Stomach (tissue), 4 donors: ENCODE measurements around the gene LYRM2.

Experiments used
- EP300 ChIP-seq: sonication (generic); formaldehyde crosslinking; IDR thresholded peaks from one replicate; pipeline ENCODE4 v1.6.1; 2017; ENCODE audit warnings: antibody characterized with exemption
- POLR2A ChIP-seq, 4 donors: fragments of 450-650 bp; IDR thresholded peaks; one replicate each; pipeline ENCODE4 v1.6.1; 2016; ENCODE audit warnings: antibody characterized with exemption in 4 of 4, control low read depth in 2 of 4, mild to moderate bottlenecking in 1 of 4, moderate library complexity in 1 of 4
- POLR2AphosphoS5 ChIP-seq, 3 donors: sonication (generic); formaldehyde crosslinking; IDR thresholded peaks; one replicate each; pipeline ENCODE4 v1.6.1; 2016; ENCODE audit warnings: antibody characterized with exemption in 3 of 3
- TF ChIP-seq, protein P1 (sequence below), 7 experiments: fragments of 450-650 bp in 4 of 7; fragments of 200-600 bp in 3 of 7; sonication (generic) in 3 of 7; IDR thresholded peaks; one replicate each; pipeline ENCODE4 v1.5.1; 2016 to 2019; ENCODE audit warnings: antibody characterized with exemption in 7 of 7, control low read depth in 2 of 7, mild to moderate bottlenecking in 1 of 7

DNA sequence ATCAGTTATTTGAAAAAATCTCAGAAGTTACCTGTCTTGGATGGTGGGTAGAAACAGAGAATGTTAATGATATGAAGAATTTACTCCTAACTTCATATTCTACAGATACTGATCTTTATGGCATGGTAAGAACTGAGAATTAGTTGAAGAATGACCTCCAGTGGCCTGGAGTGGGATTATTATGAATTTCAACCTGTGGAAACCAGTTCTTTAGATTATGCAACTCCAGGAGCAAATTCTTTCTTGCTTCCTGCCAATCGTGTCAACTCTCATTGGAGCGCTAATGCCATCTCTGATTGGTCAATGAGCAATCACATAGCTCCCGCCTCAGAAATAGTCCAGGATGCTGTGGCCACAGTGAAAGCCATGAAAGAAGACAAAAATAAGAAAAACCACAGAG is 40.6 kb downstream of the LYRM2 start:
- TF ChIP-seq, protein P1, sequence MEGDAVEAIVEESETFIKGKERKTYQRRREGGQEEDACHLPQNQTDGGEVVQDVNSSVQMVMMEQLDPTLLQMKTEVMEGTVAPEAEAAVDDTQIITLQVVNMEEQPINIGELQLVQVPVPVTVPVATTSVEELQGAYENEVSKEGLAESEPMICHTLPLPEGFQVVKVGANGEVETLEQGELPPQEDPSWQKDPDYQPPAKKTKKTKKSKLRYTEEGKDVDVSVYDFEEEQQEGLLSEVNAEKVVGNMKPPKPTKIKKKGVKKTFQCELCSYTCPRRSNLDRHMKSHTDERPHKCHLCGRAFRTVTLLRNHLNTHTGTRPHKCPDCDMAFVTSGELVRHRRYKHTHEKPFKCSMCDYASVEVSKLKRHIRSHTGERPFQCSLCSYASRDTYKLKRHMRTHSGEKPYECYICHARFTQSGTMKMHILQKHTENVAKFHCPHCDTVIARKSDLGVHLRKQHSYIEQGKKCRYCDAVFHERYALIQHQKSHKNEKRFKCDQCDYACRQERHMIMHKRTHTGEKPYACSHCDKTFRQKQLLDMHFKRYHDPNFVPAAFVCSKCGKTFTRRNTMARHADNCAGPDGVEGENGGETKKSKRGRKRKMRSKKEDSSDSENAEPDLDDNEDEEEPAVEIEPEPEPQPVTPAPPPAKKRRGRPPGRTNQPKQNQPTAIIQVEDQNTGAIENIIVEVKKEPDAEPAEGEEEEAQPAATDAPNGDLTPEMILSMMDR (IDR thresholded peaks at IDR 0.05): no peak
- TF ChIP-seq POLR2AphosphoS5 (IDR thresholded peaks at IDR 0.05) (no peak), POLR2A (IDR thresholded peaks at IDR 0.05) (no peak), EP300 (no peak)
